ENCODE measurements around the gene ESRRB.

The ESRRB gene

GRCh38 chr14:76329154-76329928 lies 46.6 kb upstream of the ESRRB start:
- Histone ChIP-seq H3F3A (ENCODE audit: low read depth) (no peaks in the 10 kb centered on the region), H3K9me2 (replicated peaks; ENCODE audit: low read depth, low read length) (no peaks in the 10 kb centered on the region), H3K79me2 (ENCODE audit: insufficient read depth, low read length) (no peaks in the 10 kb centered on the region), H3K27me3 (ENCODE audit: insufficient read depth, low read length, poor library complexity, severe bottlenecking) (no peaks in the 10 kb centered on the region), H3K9ac (ENCODE audit: low read depth, low read length, poor library complexity, severe bottlenecking) (no peak overlapping the region), H3K4me3 (ENCODE audit: low read length, poor library complexity, severe bottlenecking) (no peak overlapping the region), H3K9me3 (ENCODE audit: insufficient read depth, low read depth, low read length) (no peaks in the 10 kb centered on the region), H4K20me1 (ENCODE audit: insufficient read depth, low read length, poor library complexity, severe bottlenecking) (no peaks in the 10 kb centered on the region), H3K36me3 (ENCODE audit: insufficient read depth, low read length) (no peaks in the 10 kb centered on the region), H2AFZ (ENCODE audit: low read length) (no peak overlapping the region), H3K4me2 (ENCODE audit: low read depth, low read length, poor library complexity, severe bottlenecking) (no peak overlapping the region), H3K4me1 (ENCODE audit: insufficient read depth, low read length, poor library complexity, severe bottlenecking) (peaks cover 17% of the 10 kb centered on the region)
- TF ChIP-seq, protein P1, sequence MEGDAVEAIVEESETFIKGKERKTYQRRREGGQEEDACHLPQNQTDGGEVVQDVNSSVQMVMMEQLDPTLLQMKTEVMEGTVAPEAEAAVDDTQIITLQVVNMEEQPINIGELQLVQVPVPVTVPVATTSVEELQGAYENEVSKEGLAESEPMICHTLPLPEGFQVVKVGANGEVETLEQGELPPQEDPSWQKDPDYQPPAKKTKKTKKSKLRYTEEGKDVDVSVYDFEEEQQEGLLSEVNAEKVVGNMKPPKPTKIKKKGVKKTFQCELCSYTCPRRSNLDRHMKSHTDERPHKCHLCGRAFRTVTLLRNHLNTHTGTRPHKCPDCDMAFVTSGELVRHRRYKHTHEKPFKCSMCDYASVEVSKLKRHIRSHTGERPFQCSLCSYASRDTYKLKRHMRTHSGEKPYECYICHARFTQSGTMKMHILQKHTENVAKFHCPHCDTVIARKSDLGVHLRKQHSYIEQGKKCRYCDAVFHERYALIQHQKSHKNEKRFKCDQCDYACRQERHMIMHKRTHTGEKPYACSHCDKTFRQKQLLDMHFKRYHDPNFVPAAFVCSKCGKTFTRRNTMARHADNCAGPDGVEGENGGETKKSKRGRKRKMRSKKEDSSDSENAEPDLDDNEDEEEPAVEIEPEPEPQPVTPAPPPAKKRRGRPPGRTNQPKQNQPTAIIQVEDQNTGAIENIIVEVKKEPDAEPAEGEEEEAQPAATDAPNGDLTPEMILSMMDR (conservative IDR thresholded peaks at IDR 0.05; ENCODE audit: low read length) = no peak
- no peak for TF ChIP-seq EZH2phosphoT487 (IDR thresholded peaks at IDR 0.05; ENCODE audit: borderline replicate concordance)

- H3K9ac ChIP-seq (ENCODE audit: low read depth, low read length, poor library complexity, severe bottlenecking) = no peak overlapping the region
- no peaks in the 10 kb centered on the region for H3K27me3 ChIP-seq (ENCODE audit: insufficient read depth, low read length, poor library complexity, severe bottlenecking)
- H3K4me1 ChIP-seq (ENCODE audit: insufficient read depth, low read length, poor library complexity, severe bottlenecking) = peaks cover 17% of the 10 kb centered on the region
- no peak for TF ChIP-seq EZH2phosphoT487 (IDR thresholded peaks at IDR 0.05; ENCODE audit: borderline replicate concordance)
- TF ChIP-seq, protein P1 (conservative IDR thresholded peaks at IDR 0.05; ENCODE audit: low read length) = no peak
- H4K20me1 ChIP-seq (ENCODE audit: insufficient read depth, low read length, poor library complexity, severe bottlenecking) = no peaks in the 10 kb centered on the region
- no peak overlapping the region for H3K4me2 ChIP-seq (ENCODE audit: low read depth, low read length, poor library complexity, severe bottlenecking)
- H3K9me3 ChIP-seq (ENCODE audit: insufficient read depth, low read depth, low read length) = no peaks in the 10 kb centered on the region
- H3K36me3 ChIP-seq (ENCODE audit: insufficient read depth, low read length) = no peaks in the 10 kb centered on the region
- no peak overlapping the region for H3K4me3 ChIP-seq (ENCODE audit: low read length, poor library complexity, severe bottlenecking)
- H2AFZ ChIP-seq (ENCODE audit: low read length) = no peak overlapping the region
- no peaks in the 10 kb centered on the region for H3K79me2 ChIP-seq (ENCODE audit: insufficient read depth, low read length)
- H3K9me2 ChIP-seq (replicated peaks; ENCODE audit: low read depth, low read length) = no peaks in the 10 kb centered on the region
- H3F3A ChIP-seq (ENCODE audit: low read depth) = no peaks in the 10 kb centered on the region
Observed at GRCh38 chr14:76329951-76330350, 46.0 kb upstream of the ESRRB start.

DNA sequence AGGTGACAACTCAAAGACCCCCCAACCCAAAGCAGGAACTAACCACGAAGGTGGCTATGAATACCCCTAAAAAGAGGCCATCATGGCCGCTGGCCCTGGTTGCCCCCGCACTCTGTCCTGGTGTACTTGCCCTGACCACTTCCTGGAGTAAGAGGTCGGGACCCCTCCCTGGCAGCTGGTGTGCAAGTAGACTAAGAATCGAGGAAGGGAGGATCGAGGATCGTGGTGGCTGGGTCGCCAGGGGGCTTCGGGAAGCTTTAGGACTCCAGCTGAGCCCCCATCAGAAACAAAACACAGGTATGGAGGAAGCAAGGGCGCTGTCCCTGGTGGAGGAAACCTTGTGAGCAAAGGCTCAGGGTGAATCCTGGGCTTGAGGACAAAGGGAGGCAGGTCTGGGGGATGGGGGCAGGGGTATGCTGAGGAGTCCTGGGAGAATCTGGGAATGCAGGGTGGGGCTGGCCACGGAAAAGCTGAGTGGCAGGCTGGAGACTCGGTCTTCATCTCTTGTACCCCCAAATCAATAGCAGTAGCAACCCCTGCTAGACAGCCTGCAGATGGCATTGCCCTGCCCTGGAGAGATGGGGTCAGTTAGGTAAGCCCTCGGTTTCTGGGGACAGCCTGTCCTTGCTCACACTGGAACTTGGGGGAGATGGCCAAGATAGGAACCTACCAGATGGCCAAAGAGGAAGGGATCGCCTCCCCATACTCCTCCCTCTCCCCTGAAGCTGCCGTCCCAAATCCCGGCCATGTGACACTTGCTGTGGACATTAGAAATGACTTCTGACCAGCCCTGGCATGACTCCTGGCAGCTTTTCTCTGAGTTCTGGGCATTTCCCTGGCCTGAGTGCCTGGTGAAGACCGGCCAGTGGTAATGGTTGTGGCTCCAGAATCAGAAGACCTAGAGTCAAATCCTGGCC lies 45.3 kb upstream of the ESRRB start:
- Histone ChIP-seq H2AFZ (ENCODE audit: low read length) (no peak overlapping the region), H3F3A (ENCODE audit: low read depth) (no peaks in the 10 kb centered on the region), H3K9me3 (ENCODE audit: insufficient read depth, low read depth, low read length) (no peaks in the 10 kb centered on the region), H3K4me1 (ENCODE audit: insufficient read depth, low read length, poor library complexity, severe bottlenecking) (peaks cover 19% of the 10 kb centered on the region), H3K79me2 (ENCODE audit: insufficient read depth, low read length) (no peaks in the 10 kb centered on the region), H3K36me3 (ENCODE audit: insufficient read depth, low read length) (no peaks in the 10 kb centered on the region), H3K9me2 (replicated peaks; ENCODE audit: low read depth, low read length) (no peaks in the 10 kb centered on the region), H3K27me3 (ENCODE audit: insufficient read depth, low read length, poor library complexity, severe bottlenecking) (no peaks in the 10 kb centered on the region), H4K20me1 (ENCODE audit: insufficient read depth, low read length, poor library complexity, severe bottlenecking) (no peaks in the 10 kb centered on the region), H3K9ac (ENCODE audit: low read depth, low read length, poor library complexity, severe bottlenecking) (no peak overlapping the region), H3K4me2 (ENCODE audit: low read depth, low read length, poor library complexity, severe bottlenecking) (peak overlapping the region; percentile 2), H3K4me3 (ENCODE audit: low read length, poor library complexity, severe bottlenecking) (no peak overlapping the region)
- TF ChIP-seq, protein P1 (conservative IDR thresholded peaks at IDR 0.05; ENCODE audit: low read length) = no peak
- TF ChIP-seq EZH2phosphoT487 (IDR thresholded peaks at IDR 0.05; ENCODE audit: borderline replicate concordance) = no peak
